Panc1 (cell line): ENCODE measurements around the gene TPD52L1.

Experiments used
- CTCF ChIP-seq: fragments of 450-650 bp; IDR thresholded peaks from 2 replicates; pipeline ENCODE4 v1.5.1; 2017; ENCODE audit warnings: mild to moderate bottlenecking
- REST ChIP-seq, 2 experiments: IDR thresholded peaks; 2 replicates each; pipeline ENCODE4 v1.6.1; 2011 to 2012; ENCODE audit warnings: low read depth in 2 of 2, control low read depth in 1 of 2, low read length in 1 of 2, mild to moderate bottlenecking in 1 of 2, moderate library complexity in 1 of 2; ENCODE audit not compliant: insufficient read depth in 1 of 2

- no peak for TF ChIP-seq CTCF
- TF ChIP-seq REST (IDR thresholded peaks at IDR 0.05; ENCODE audit: insufficient read depth in 1 of 2, low read depth in 2 of 2, low read length in 1 of 2), result no peak
These were observed 39.6 kb downstream of the TPD52L1 start for GRCh38 chr6:125193208-125193607.
